ENCODE data around the gene OGFOD1.

The OGFOD1 gene

DNA sequence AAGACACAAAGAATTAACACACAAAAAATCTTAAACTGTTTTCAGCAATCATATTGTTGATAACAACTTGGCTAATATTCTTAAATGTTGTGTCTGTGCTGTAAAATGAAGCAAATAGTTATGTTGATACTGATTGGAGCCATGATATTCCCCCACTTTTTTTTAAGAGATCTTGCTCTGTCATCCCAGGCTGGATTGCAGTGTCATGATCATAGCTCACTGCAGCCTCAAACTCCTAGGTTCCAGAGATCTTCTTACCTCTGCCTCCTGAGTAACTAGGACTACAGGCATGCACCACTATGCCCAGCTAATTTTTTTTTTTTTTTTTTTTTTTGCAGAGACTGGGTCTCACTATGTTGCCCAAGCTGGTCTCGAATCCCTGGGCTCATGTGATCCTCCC is 42.5 kb downstream of the OGFOD1 start:
- TF ChIP-seq GABPA (IDR thresholded peaks at IDR 0.05; ENCODE audit: low read depth) (no peak), REST (IDR thresholded peaks at IDR 0.05; ENCODE audit: insufficient replicate concordance, low read depth) (no peak), POLR2AphosphoS5 (IDR thresholded peaks at IDR 0.05; ENCODE audit: low read depth) (no peak), SPI1 (IDR thresholded peaks at IDR 0.05; ENCODE audit: borderline replicate concordance, low read depth) (no peak)
- TF ChIP-seq, protein P1, sequence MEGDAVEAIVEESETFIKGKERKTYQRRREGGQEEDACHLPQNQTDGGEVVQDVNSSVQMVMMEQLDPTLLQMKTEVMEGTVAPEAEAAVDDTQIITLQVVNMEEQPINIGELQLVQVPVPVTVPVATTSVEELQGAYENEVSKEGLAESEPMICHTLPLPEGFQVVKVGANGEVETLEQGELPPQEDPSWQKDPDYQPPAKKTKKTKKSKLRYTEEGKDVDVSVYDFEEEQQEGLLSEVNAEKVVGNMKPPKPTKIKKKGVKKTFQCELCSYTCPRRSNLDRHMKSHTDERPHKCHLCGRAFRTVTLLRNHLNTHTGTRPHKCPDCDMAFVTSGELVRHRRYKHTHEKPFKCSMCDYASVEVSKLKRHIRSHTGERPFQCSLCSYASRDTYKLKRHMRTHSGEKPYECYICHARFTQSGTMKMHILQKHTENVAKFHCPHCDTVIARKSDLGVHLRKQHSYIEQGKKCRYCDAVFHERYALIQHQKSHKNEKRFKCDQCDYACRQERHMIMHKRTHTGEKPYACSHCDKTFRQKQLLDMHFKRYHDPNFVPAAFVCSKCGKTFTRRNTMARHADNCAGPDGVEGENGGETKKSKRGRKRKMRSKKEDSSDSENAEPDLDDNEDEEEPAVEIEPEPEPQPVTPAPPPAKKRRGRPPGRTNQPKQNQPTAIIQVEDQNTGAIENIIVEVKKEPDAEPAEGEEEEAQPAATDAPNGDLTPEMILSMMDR (IDR thresholded peaks at IDR 0.05; ENCODE audit: insufficient read depth, low read length), result no peak
- H3K27me3 ChIP-seq (ENCODE audit: insufficient read depth, poor library complexity, severe bottlenecking), result no peaks in the 10 kb centered on the region
- no peak overlapping the region for H3K4me3 ChIP-seq (replicated peaks; ENCODE audit: insufficient read depth, low read length)
- no peak overlapping the region for H3K27ac ChIP-seq (replicated peaks)
- no peak for DNase-seq (ENCODE audit: low read depth in 1 of 2, low spot score in 1 of 2)

- no peak overlapping the region for H3K4me3 ChIP-seq (replicated peaks; ENCODE audit: insufficient read depth, low read length)
- H3K27me3 ChIP-seq (ENCODE audit: insufficient read depth, poor library complexity, severe bottlenecking), result no peaks in the 10 kb centered on the region
- TF ChIP-seq POLR2AphosphoS5 (IDR thresholded peaks at IDR 0.05; ENCODE audit: low read depth) (no peak), SPI1 (IDR thresholded peaks at IDR 0.05; ENCODE audit: borderline replicate concordance, low read depth) (no peak), GABPA (IDR thresholded peaks at IDR 0.05; ENCODE audit: low read depth) (no peak), REST (IDR thresholded peaks at IDR 0.05; ENCODE audit: insufficient replicate concordance, low read depth) (no peak)
- TF ChIP-seq, protein P1 (IDR thresholded peaks at IDR 0.05; ENCODE audit: insufficient read depth, low read length), result no peak
- H3K27ac ChIP-seq (replicated peaks), result no peak overlapping the region
- DNase-seq (ENCODE audit: low read depth in 1 of 2, low spot score in 1 of 2), result no peak
These were observed 53.8 kb downstream of the OGFOD1 start for GRCh38 chr16:56505181-56505580.

DNA sequence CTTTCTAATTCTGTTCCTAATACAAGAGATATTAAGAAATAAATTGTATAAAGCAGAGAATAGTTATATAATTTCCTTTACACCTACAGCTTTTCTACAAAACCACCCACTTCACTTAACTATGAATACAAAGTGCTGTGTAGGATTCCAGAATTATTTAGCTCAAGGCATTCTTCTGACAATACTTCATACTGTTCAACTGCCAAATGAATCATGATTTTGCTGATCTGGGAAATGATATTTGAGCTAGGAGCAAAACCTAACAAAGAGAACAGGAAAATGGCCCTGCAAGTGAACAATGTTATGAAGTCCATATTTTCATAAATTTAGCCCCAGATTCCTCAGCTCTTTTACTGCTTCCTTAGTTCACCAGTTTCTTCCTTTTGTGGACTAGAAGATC is 55.6 kb downstream of the OGFOD1 start:
- DNase-seq (ENCODE audit: low read depth in 1 of 2, low spot score in 1 of 2), result no peak
- no peak overlapping the region for H3K27ac ChIP-seq (replicated peaks)
- TF ChIP-seq POLR2AphosphoS5 (IDR thresholded peaks at IDR 0.05; ENCODE audit: low read depth) (no peak), GABPA (IDR thresholded peaks at IDR 0.05; ENCODE audit: low read depth) (no peak), SPI1 (IDR thresholded peaks at IDR 0.05; ENCODE audit: borderline replicate concordance, low read depth) (no peak), REST (IDR thresholded peaks at IDR 0.05; ENCODE audit: insufficient replicate concordance, low read depth) (no peak)
- TF ChIP-seq, protein P1 (IDR thresholded peaks at IDR 0.05; ENCODE audit: insufficient read depth, low read length), result no peak

More for the DNA sequence above, 55.6 kb downstream of the OGFOD1 start:
- no peaks in the 10 kb centered on the region for H3K27me3 ChIP-seq (ENCODE audit: insufficient read depth, poor library complexity, severe bottlenecking)
- H3K4me3 ChIP-seq (replicated peaks; ENCODE audit: insufficient read depth, low read length), result no peak overlapping the region
